ENCODE measurements around the gene EZH2. TPM values are rescaled to one million over a fixed set of nuclear protein-coding genes. Genes with fewer than 3 reads are reported as not detected.

The EZH2 gene
- total and polyA plus RNA-seq, 12 donors: 0.53 to 4.6 (median 1.4) TPM

- no peaks in the 10 kb centered on the region for H3K27me3 ChIP-seq
- intact Hi-C loops (cut with DNase I): no loop called here
- ATAC-seq (no peak), DNase-seq (no peak)
- H3K9me3 ChIP-seq: no peaks in the 10 kb centered on the region
- no peak overlapping the region for H3K4me3 ChIP-seq
- H3K4me1 ChIP-seq: no peaks in the 10 kb centered on the region
- H3K27ac ChIP-seq: no peak overlapping the region
- peaks cover 0 to 86% (median 0%) of the 10 kb centered on the region in 9 donors for H3K36me3 ChIP-seq
- WGBS, 2 donors: 78% methylated on average over 4 of the region's 4 CpGs
- TF ChIP-seq CTCF (IDR thresholded peaks at IDR 0.05): no peak
These were observed 74.2 kb downstream of the EZH2 start for GRCh38 chr7:148809856-148810255.

GRCh38 chr7:148807436-148807835 lies 76.7 kb downstream of the EZH2 start:
- Histone ChIP-seq H3K4me1 (no peaks in the 10 kb centered on the region), H3K36me3 (peaks cover 0 to 94% (median 0%) of the 10 kb centered on the region in 9 donors), H3K27me3 (no peaks in the 10 kb centered on the region), H3K9me3 (no peaks in the 10 kb centered on the region), H3K27ac (no peak overlapping the region), H3K4me3 (no peak overlapping the region)
- ATAC-seq (no peak), DNase-seq (no peak)
- intact Hi-C loops (cut with DNase I): no loop called here
- no peak for TF ChIP-seq CTCF (IDR thresholded peaks at IDR 0.05)
- 69% methylated on average over 4 of the region's 4 CpGs for whole genome bisulfite sequencing, 2 donors

GRCh38 chr7:148806187-148806586 lies 77.9 kb downstream of the EZH2 start:
- no peak for ATAC-seq
- DNase-seq: no peak
- no peaks in the 10 kb centered on the region for H3K27me3 ChIP-seq
- no peak for TF ChIP-seq CTCF (IDR thresholded peaks at IDR 0.05)
- 93 to 94% methylated on average over 7 of the region's 7 CpGs for WGBS, 2 donors
- intact Hi-C loops (cut with DNase I): no loop called here
- no peak overlapping the region for H3K4me3 ChIP-seq
- H3K4me1 ChIP-seq: no peaks in the 10 kb centered on the region
- peaks cover 0 to 94% (median 9%) of the 10 kb centered on the region in 9 donors for H3K36me3 ChIP-seq
- H3K9me3 ChIP-seq: no peaks in the 10 kb centered on the region
- no peak overlapping the region for H3K27ac ChIP-seq

GRCh38 chr7:148804343-148805235 lies 79.5 kb downstream of the EZH2 start:
- Histone ChIP-seq H3K27ac (no peak overlapping the region), H3K4me3 (no peak overlapping the region), H3K27me3 (no peaks in the 10 kb centered on the region), H3K4me1 (no peaks in the 10 kb centered on the region), H3K36me3 (peaks cover 0 to 96% (median 25%) of the 10 kb centered on the region in 9 donors), H3K9me3 (no peaks in the 10 kb centered on the region)
- intact Hi-C loops (cut with DNase I): no loop called here
- WGBS, 2 donors: 84 to 85% methylated on average over 10 of the region's 10 CpGs
- no peak for ATAC-seq
- TF ChIP-seq CTCF (IDR thresholded peaks at IDR 0.05): no peak
- DNase-seq: no peak
